DMS114 treated with DMSO at 0.1 percent for 48 hours (cell line): ENCODE results near the gene MAP3K20.
A peak's percentile ranks its signal among the peaks of the same experiment; 100 is the strongest.

Experiments
- DNase-seq: peaks from one replicate; lab custom pipeline; 2025; ENCODE audit not compliant: unreplicated experiment; lab: John Stamatoyannopoulos, UW

Gene MAP3K20

GRCh38 chr2:173050684-173051083 lies 25.0 kb upstream of the MAP3K20 start:
- DNase-seq = no peak

DNA sequence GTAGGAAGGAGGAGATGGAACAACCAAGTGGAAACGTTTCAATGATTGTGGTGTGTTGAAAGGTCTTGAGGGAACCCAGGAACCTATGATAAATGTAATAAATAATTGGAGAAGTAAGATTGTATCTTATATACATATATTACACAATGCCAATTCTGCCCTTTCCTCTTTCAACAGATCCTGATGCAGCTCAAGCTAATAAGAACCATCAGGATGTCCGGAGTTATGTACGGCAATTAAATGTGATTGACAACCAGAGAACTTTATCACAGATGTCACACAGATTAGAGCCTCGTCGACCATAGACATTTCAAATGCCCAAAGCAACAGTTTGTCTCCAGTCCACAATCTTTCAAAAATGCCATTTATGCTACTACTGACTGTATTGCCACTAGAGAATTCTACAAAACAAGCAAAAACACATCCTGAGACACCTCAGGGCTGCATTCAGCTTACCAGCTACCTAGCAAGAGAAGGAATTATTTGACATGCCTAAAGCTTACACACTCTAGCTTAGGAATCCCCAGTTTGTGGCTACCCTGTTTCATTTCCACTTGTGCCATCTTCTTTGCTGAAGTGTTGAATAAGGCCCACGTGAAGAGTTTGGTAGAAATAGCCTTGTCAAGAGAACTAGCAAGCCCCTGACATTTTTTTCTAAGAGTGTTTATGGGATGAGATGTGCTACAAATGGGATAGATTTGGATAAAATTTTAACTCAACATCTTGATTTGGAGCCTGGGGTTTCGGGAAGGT lies 24.0 kb upstream of the MAP3K20 start:
- DNase-seq = no peak

DNA sequence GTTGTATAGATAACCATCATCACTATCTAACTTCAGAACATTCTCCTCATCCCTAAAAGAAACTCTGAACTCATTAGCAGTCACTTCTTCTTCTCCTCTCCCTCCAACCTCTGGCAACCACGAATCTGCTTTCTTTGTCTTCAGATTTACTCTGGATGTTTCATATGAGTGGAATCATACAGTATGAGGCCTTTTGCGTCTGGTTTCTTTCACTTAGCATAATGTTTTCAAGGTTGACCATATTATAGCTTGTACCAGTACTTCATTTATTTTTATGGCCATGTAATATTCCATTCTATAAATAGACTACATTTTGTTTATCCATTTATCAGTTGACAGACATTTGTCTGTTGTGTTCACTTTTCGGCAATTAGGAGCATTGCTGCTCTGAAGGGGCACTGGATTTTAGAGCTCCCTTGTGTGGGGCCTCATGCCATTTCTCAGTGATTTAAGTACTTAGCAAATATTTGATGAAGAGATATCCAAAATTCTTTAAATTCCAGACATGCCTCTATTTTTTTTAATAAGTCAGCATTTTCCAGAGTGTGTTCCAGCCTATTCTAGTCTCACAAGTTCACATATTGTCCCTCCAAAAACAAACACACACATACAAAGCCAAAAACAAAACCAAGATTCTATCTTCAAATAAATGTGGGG lies 22.5 kb upstream of the MAP3K20 start:
- DNase-seq = no peak

- no peak for DNase-seq
Measured at GRCh38 chr2:173054466-173054865, 21.2 kb upstream of the MAP3K20 start.

- DNase-seq = no peak
Measured at GRCh38 chr2:173056705-173057364, 18.8 kb upstream of the MAP3K20 start.

DNA sequence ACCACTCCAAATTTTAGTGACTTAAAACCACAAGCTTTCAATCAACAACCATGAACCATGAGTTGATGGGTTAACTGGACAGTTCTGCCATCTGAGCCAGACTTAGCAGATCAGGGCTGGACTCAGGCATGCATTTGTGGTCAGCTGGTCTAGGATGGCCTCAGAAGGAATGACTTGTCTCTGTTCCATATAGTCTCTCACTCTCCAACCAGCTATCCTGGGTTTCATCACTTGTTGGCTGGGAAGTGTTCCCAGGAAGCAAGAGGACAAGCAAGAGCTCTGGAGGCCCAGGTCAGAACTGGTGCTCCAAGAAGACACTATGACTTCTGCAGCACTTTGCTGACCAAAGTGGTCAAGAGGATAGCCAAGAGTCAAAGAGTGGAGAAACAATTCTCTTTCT lies 17.5 kb upstream of the MAP3K20 start:
- no peak for DNase-seq

- no peak for DNase-seq
Measured at GRCh38 chr2:173058673-173059072, 17.0 kb upstream of the MAP3K20 start.

GRCh38 chr2:173059292-173059691 lies 16.4 kb upstream of the MAP3K20 start:
- DNase-seq = no peak

- no peak for DNase-seq
Measured at GRCh38 chr2:173059971-173060461, 15.6 kb upstream of the MAP3K20 start.

GRCh38 chr2:173062801-173063200 lies 12.8 kb upstream of the MAP3K20 start:
- no peak for DNase-seq

- no peak for DNase-seq
Measured at GRCh38 chr2:173064151-173064805, 11.4 kb upstream of the MAP3K20 start.

GRCh38 chr2:173066887-173067676 lies 8.6 kb upstream of the MAP3K20 start:
- DNase-seq = no peak

GRCh38 chr2:173075056-173075780 lies 428 bp upstream of the MAP3K20 start:
- peak; percentile 18 for DNase-seq

GRCh38 chr2:173076581-173077345 lies 1.1 kb downstream of the MAP3K20 start:
- no peak for DNase-seq

DNA sequence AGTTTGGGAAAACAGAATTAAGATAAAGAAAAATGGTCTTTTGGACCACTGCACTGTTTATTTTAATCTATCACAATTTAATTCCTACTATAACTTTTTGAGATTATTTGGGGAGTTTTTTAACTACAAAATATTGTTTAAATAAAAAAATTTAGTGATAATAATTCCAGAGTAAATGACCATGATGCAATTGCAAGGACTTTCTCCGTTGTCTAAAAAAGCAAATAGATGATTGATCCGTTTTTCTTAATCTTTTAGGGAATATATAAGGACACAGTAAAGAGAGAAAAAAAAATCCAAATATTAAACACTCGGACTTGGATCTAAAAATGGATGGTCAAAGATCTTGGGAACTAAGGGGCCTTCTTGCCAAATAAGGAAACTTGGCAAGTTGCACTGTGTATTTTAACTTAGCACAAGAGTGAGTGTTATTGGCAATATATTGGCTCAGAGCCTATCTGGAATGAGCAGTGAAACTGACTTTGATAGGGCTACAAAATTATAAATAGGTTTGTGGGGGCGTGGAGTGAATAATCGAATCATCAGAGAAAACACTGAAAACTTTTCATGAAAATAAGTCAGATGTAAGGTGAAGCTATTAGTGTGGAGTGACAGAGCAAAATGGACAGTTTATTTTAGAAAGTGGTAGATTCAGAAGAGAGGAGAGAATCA lies 2.0 kb downstream of the MAP3K20 start:
- DNase-seq = no peak

GRCh38 chr2:173079141-173079540 lies 3.5 kb downstream of the MAP3K20 start:
- no peak for DNase-seq

- no peak for DNase-seq
Measured at GRCh38 chr2:173079973-173080860, 4.6 kb downstream of the MAP3K20 start.
